Mucosa of stomach (tissue), 1 donor: ENCODE measurements around the gene CCDC141.

Experiments
- H3K27me3 ChIP-seq: one replicate; pipeline ENCODE4 v1.7.0; 2013; ENCODE audit warnings: mild to moderate bottlenecking, low read length; ENCODE audit not compliant: control insufficient read depth, insufficient read depth
- H3K36me3 ChIP-seq: one replicate; pipeline ENCODE4 v1.7.0; 2013; ENCODE audit warnings: low read length; ENCODE audit not compliant: control insufficient read depth, insufficient read depth
- H3K4me1 ChIP-seq: one replicate; pipeline ENCODE4 v1.7.0; 2013; ENCODE audit warnings: mild to moderate bottlenecking, low read length; ENCODE audit not compliant: control insufficient read depth, insufficient read depth
- H3K4me3 ChIP-seq: one replicate; pipeline ENCODE4 v1.7.0; 2013; ENCODE audit warnings: low read length
- H3K9ac ChIP-seq: one replicate; pipeline ENCODE4 v1.7.0; 2013; ENCODE audit warnings: mild to moderate bottlenecking, low read length, moderate library complexity
- H3K9me3 ChIP-seq: one replicate; pipeline ENCODE4 v1.7.0; 2013; ENCODE audit warnings: mild to moderate bottlenecking, low read length, moderate library complexity; ENCODE audit not compliant: control insufficient read depth
- donor health status: Pancreatic carcinoma.

Gene CCDC141

GRCh38 chr2:178807227-178808008 lies 242.5 kb downstream of the CCDC141 start, which contains the start of gene TTN:
Gene TTN, minus strand, starts transcription at chr2:178807423. Its CDS starts 2,781 bp downstream, at chr2:178804642.
- Histone ChIP-seq H3K9ac (no peak within 1 kb of the TSS), H3K4me1 (no peaks in the 10 kb centered on the region), H3K27me3 (no peaks in the 10 kb centered on the region), H3K4me3 (no peak within 1 kb of the TSS), H3K36me3 (no peaks in the 10 kb centered on the region), H3K9me3 (no peaks in the 10 kb centered on the region)

GRCh38 chr2:178806543-178806942 lies 243.4 kb downstream of the CCDC141 start:
- Histone ChIP-seq H3K9ac (no peak overlapping the region), H3K36me3 (no peaks in the 10 kb centered on the region), H3K4me3 (no peak overlapping the region), H3K27me3 (no peaks in the 10 kb centered on the region), H3K4me1 (no peaks in the 10 kb centered on the region), H3K9me3 (no peaks in the 10 kb centered on the region)

- Histone ChIP-seq H3K36me3 (no peaks in the 10 kb centered on the region), H3K4me1 (no peaks in the 10 kb centered on the region), H3K27me3 (no peaks in the 10 kb centered on the region), H3K9me3 (no peaks in the 10 kb centered on the region), H3K4me3 (no peak overlapping the region), H3K9ac (no peak overlapping the region)
These were observed 244.5 kb downstream of the CCDC141 start for GRCh38 chr2:178805457-178805856.

- no peaks in the 10 kb centered on the region for H3K4me1 ChIP-seq
- no peaks in the 10 kb centered on the region for H3K27me3 ChIP-seq
- no peak overlapping the region for H3K4me3 ChIP-seq
- no peaks in the 10 kb centered on the region for H3K9me3 ChIP-seq
- H3K9ac ChIP-seq: no peak overlapping the region
- no peaks in the 10 kb centered on the region for H3K36me3 ChIP-seq
These were observed 245.1 kb downstream of the CCDC141 start for GRCh38 chr2:178804791-178805190.

GRCh38 chr2:178800510-178800909 lies 249.4 kb downstream of the CCDC141 start:
- Histone ChIP-seq H3K4me3 (no peak overlapping the region), H3K36me3 (no peaks in the 10 kb centered on the region), H3K4me1 (no peaks in the 10 kb centered on the region), H3K9me3 (no peaks in the 10 kb centered on the region), H3K9ac (no peak overlapping the region), H3K27me3 (no peaks in the 10 kb centered on the region)

GRCh38 chr2:178799305-178799704 lies 250.6 kb downstream of the CCDC141 start:
- H3K9ac ChIP-seq: no peak overlapping the region
- no peaks in the 10 kb centered on the region for H3K36me3 ChIP-seq
- H3K9me3 ChIP-seq: no peaks in the 10 kb centered on the region
- no peaks in the 10 kb centered on the region for H3K4me1 ChIP-seq
- H3K27me3 ChIP-seq: no peaks in the 10 kb centered on the region
- H3K4me3 ChIP-seq: no peak overlapping the region

GRCh38 chr2:178796079-178796677 lies 253.8 kb downstream of the CCDC141 start:
- Histone ChIP-seq H3K4me1 (no peaks in the 10 kb centered on the region), H3K9ac (no peak overlapping the region)

GRCh38 chr2:178787934-178788333 lies 262.0 kb downstream of the CCDC141 start:
- Histone ChIP-seq H3K36me3 (no peaks in the 10 kb centered on the region), H3K27me3 (no peaks in the 10 kb centered on the region), H3K9ac (no peak overlapping the region), H3K9me3 (no peaks in the 10 kb centered on the region), H3K4me1 (no peaks in the 10 kb centered on the region), H3K4me3 (no peak overlapping the region)

More at GRCh38 chr2:178796079-178796677, 253.8 kb downstream of the CCDC141 start:
- H3K36me3 ChIP-seq: no peaks in the 10 kb centered on the region
- no peaks in the 10 kb centered on the region for H3K27me3 ChIP-seq
- no peak overlapping the region for H3K4me3 ChIP-seq
- H3K9me3 ChIP-seq: no peaks in the 10 kb centered on the region

- no peaks in the 10 kb centered on the region for H3K27me3 ChIP-seq
- H3K4me3 ChIP-seq: no peak overlapping the region
- H3K9ac ChIP-seq: no peak overlapping the region
- H3K36me3 ChIP-seq: no peaks in the 10 kb centered on the region
- no peaks in the 10 kb centered on the region for H3K9me3 ChIP-seq
- H3K4me1 ChIP-seq: no peaks in the 10 kb centered on the region
These were observed 262.8 kb downstream of the CCDC141 start for GRCh38 chr2:178787155-178787554.

GRCh38 chr2:178783889-178784288 lies 266.0 kb downstream of the CCDC141 start:
- H3K36me3 ChIP-seq: no peaks in the 10 kb centered on the region
- no peaks in the 10 kb centered on the region for H3K27me3 ChIP-seq
- no peaks in the 10 kb centered on the region for H3K9me3 ChIP-seq
- no peak overlapping the region for H3K9ac ChIP-seq
- H3K4me3 ChIP-seq: no peak overlapping the region
- H3K4me1 ChIP-seq: no peaks in the 10 kb centered on the region

GRCh38 chr2:178782236-178782635 lies 267.7 kb downstream of the CCDC141 start:
- no peaks in the 10 kb centered on the region for H3K36me3 ChIP-seq
- no peaks in the 10 kb centered on the region for H3K27me3 ChIP-seq
- H3K9ac ChIP-seq: no peak overlapping the region
- H3K4me1 ChIP-seq: no peaks in the 10 kb centered on the region
- H3K4me3 ChIP-seq: no peak overlapping the region
- H3K9me3 ChIP-seq: no peaks in the 10 kb centered on the region
